Kidney epithelial cell (primary cell): ENCODE results near the gene ATXN2L. TPM values are rescaled to one million over a fixed set of nuclear protein-coding genes. Genes with fewer than 3 reads are reported as not detected.

Experiments used
- DNase-seq: peaks from one replicate; pipeline ENCODE4 v3.0.0-alpha.2; 2010; ENCODE audit warnings: low read depth
- H3K27me3 ChIP-seq: 2 replicates; pipeline ENCODE4 v1.6.0; 2011; ENCODE audit warnings: low read length; ENCODE audit not compliant: control insufficient read depth, insufficient read depth
- H3K36me3 ChIP-seq: 2 replicates; pipeline ENCODE4 v1.5.1; 2011; ENCODE audit warnings: low read length; ENCODE audit not compliant: control insufficient read depth, insufficient read depth
- H3K4me3 ChIP-seq: 2 replicates; pipeline ENCODE4 v1.5.1; 2011; ENCODE audit warnings: low read depth, mild to moderate bottlenecking, control low read depth, low read length
- total RNA-seq: library from RNA; depleted of rRNA; stranded (reverse); fragments of >200 nt; gene quantifications from 2 replicates; pipeline ENCODE4 v1.2.3, GENCODE V29; 2015
- TF ChIP-seq, protein P1 (sequence below): IDR thresholded peaks from 2 replicates; pipeline ENCODE4 v1.5.1; 2011; ENCODE audit warnings: mild to moderate bottlenecking, moderate library complexity, low read length, control low read depth, inconsistent platforms; ENCODE audit not compliant: insufficient read depth, poor library complexity, severe bottlenecking

ATXN2L gene
- total RNA-seq, 1 donor from 2014 or later = 150 TPM

DNA sequence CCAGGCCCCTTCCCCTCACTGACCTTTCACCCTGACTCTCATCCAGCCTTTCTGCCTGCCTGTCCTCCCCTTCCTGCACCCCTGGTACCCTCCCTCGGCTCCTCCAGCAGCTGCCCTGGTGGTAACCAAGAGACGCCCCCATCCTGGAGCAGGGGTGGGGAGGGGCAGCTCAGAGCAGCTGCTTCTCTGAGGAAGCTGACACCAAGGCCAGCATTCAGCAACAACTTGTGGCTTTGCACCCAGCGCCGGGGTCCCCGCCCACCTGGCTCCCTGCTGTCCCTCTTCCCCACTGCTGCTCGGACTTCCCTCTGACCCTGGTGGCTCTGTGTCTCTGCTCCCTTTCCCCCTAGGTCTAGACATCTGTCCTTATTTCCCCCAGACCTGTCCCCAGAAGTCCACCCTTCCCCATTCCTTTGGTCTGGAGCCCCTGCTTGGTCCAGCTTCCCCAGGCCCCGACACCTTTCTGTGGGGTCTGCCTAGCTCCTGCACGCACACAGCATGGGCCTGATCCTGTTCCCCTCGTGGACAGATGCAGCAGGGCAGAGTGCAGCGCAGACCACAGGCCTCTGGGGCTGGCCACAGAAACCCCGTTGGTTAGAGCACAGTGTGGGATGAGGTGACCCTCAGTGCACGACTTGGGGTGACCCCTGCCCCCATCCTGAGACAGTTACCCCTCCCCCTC is 54.3 kb downstream of the ATXN2L start:
- TF ChIP-seq, protein P1, sequence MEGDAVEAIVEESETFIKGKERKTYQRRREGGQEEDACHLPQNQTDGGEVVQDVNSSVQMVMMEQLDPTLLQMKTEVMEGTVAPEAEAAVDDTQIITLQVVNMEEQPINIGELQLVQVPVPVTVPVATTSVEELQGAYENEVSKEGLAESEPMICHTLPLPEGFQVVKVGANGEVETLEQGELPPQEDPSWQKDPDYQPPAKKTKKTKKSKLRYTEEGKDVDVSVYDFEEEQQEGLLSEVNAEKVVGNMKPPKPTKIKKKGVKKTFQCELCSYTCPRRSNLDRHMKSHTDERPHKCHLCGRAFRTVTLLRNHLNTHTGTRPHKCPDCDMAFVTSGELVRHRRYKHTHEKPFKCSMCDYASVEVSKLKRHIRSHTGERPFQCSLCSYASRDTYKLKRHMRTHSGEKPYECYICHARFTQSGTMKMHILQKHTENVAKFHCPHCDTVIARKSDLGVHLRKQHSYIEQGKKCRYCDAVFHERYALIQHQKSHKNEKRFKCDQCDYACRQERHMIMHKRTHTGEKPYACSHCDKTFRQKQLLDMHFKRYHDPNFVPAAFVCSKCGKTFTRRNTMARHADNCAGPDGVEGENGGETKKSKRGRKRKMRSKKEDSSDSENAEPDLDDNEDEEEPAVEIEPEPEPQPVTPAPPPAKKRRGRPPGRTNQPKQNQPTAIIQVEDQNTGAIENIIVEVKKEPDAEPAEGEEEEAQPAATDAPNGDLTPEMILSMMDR = no peak
- Histone ChIP-seq H3K27me3 (peaks cover 15% of the 10 kb centered on the region), H3K36me3 (no peaks in the 10 kb centered on the region), H3K4me3 (no peak overlapping the region)
- DNase-seq = no peak

DNA sequence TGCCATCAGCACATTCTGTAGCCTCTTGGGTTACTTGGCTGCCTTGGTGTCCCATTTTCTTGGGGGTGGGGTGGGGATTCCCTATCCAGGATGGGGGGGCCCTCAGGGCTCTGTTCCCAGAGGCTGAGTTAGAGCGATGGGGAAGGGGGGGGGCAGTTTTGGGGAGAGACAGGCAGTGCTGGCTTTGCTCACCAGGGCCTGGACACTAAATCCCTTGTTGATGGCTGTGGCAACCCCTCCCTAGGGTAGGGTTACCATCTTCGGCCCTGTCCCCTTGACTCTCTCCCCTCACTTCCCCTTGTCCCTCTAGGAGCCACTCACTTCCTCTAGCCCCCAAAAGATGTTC is 54.8 kb downstream of the ATXN2L start:
- Histone ChIP-seq H3K4me3 (no peak overlapping the region), H3K36me3 (no peaks in the 10 kb centered on the region), H3K27me3 (peaks cover 21% of the 10 kb centered on the region)
- no peak for DNase-seq
- TF ChIP-seq, protein P1 = no peak

DNA sequence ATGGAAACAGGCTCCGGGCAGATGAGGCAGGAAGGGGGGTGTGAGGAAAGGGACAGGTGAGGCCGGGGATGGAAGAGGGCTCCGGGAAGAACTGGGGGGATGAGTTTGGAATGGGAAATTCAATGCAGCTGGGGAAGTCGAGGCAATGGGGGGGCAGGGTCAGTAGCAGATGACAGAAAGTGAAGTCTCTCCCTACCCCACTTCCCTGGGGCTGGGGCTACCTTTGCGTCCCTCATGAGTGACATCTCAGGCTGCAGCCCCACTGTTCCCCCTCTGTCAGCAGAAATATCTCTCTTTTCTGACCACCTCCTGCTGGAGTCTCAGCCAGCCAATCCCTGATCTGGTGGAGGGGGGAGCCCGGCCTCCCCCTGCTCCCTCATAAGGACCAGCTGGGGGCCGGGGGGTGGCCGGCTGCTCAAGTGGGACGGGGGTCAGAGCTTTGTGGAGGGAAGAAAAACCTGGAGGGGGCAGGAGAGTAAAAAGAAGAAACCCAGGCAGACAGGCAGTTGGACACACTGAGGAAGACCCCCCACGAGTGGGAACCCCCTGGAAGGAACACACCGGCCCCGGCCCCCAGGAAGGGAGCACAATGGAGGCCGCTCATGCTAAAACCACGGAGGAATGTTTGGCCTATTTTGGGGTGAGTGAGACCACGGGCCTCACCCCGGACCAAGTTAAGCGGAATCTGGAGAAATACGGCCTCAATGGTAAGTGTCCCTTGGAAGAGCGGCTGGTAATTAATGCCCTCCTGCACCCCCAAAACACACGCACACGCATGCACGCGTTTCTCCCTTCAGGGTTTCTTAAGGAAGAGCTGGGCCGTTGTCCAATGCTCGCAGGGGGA is 55.5 kb downstream of the ATXN2L start, which contains the start of gene ATP2A1:
Gene ATP2A1 (plus strand): TSS at position 406 of the 844 bp plus-strand sequence. CDS start 184 bp downstream, at position 590.
- TF ChIP-seq, protein P1 = no peak
- no peaks in the 10 kb centered on the region for H3K36me3 ChIP-seq
- peak within 1 kb of the TSS; percentile 57 for H3K4me3 ChIP-seq
- H3K27me3 ChIP-seq = peaks cover 27% of the 10 kb centered on the region
- no peak for DNase-seq

DNA sequence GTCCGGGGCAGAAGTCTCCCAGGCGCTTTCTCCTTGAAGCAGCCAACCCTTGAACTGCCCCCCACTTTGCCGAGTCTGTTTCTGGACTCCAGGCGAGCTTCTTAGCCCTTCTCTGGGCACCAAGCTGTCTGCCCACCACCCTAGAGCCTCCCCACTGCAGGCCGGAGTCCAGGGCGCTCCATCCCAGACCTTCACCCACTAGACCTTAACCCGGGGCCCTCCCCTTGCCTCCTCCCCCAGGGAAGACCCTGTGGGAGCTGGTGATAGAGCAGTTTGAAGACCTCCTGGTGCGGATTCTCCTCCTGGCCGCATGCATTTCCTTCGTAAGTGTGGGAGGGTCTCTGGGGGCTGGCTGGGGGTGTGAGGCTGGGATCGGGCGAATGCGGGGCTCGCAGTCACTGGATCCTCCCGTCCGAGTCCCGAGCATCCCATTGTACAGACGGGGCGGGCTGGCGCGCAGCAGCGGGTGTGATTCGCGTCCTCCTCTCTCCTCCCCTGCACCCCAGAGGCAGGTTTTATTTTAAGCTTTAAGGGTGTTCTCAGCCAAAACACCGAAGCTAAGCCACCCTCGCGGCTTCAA is 56.6 kb downstream of the ATXN2L start:
- Histone ChIP-seq H3K27me3 (peaks cover 32% of the 10 kb centered on the region), H3K36me3 (no peaks in the 10 kb centered on the region), H3K4me3 (peak overlapping the region; percentile 57)

DNA sequence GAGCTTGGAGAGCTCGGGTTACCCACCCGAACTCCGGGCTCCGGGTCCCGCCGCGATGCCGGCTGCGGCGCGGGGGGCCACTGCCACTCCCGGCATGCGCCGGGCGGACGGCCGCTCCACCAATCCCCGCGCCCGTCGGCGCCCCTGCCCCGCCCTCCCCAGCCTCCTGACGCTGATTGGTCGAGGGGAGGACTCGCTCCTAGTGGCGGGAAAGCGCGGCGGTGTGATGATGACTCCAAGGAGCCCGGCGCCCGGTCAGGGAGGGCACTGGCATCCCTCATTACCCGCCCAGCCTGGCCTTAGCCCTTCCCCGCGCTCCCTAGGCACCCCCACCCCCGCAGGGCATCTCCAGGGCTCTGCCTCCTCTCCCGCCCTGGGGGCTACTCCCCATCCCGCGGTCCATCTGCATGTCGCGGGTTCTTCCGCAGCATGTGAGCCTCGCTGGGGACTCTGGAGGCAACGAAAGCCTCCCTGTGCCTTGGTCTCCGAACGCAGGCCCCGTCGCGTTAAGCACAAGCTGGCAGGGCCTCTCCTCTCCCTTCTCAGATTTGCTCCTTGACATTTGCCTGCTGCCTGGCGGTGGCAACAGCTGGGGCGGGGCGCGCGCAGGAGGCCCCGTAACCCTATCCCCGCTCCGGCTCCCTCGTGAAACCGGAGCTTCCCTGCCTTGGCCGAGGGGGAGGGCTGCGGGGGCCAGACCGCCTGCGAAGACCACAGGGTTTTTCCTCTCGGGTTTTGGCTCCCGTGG is 57.2 kb downstream of the ATXN2L start:
- peak; percentile 28 for DNase-seq
- Histone ChIP-seq H3K4me3 (peak overlapping the region; percentile 57), H3K36me3 (no peaks in the 10 kb centered on the region), H3K27me3 (peaks cover 32% of the 10 kb centered on the region)
- TF ChIP-seq, protein P1 = no peak

More for the DNA sequence above, 56.6 kb downstream of the ATXN2L start:
- DNase-seq = no peak
- TF ChIP-seq, protein P1 = no peak
